HCT116 (cell line): ENCODE data around the gene ZNF678.

Experiments used
- CTCF ChIP-seq, 3 experiments: fragments of 200-600 bp in 1 of 3; sonication (generic) in 1 of 3; IDR thresholded peaks in 2 of 3; conservative IDR thresholded peaks in 1 of 3; 2 replicates each; pipeline ENCODE4 v1.5.1; 2012 to 2017; ENCODE audit warnings: low read depth in 2 of 3, low read length in 2 of 3, antibody characterized with exemption in 1 of 3, borderline replicate concordance in 1 of 3, control low read depth in 1 of 3, mild to moderate bottlenecking in 1 of 3, mixed read lengths in 1 of 3, mixed run types in 1 of 3, moderate library complexity in 1 of 3; ENCODE audit not compliant: insufficient read depth in 1 of 3
- POLR2AphosphoS5 ChIP-seq: IDR thresholded peaks from 2 replicates; pipeline ENCODE4 v1.6.1; 2011; ENCODE audit warnings: mild to moderate bottlenecking, low read depth, low read length, moderate library complexity
- ZNF274 ChIP-seq: fragments of 200-500 bp; sonication (Bioruptor generic); IDR thresholded peaks from 2 replicates; pipeline ENCODE4 v1.6.1; 2014; ENCODE audit warnings: mild to moderate bottlenecking, low read depth, low read length, inconsistent platforms

GRCh38 chr1:227613526-227613925 lies 50.2 kb downstream of the ZNF678 start:
- no peak for TF ChIP-seq POLR2AphosphoS5
- TF ChIP-seq CTCF (IDR thresholded peaks at IDR 0.05 in 2 of 3, conservative IDR thresholded peaks at IDR 0.05 in 1 of 3; ENCODE audit: borderline replicate concordance in 1 of 3, insufficient read depth in 1 of 3, low read depth in 2 of 3, low read length in 2 of 3) = no peak
- no peak for TF ChIP-seq ZNF274
